Hypothalamus (tissue), 51 donors: ENCODE measurements around the gene EXOC4.

Experiments
- DNase-seq, 51 donors: peaks; one replicate each; lab custom pipeline; 2025; lab: John Stamatoyannopoulos, UW

The EXOC4 gene

GRCh38 chr7:133690740-133691139 lies 437.9 kb downstream of the EXOC4 start:
- DNase-seq, result no peak

GRCh38 chr7:133691727-133692610 lies 439.1 kb downstream of the EXOC4 start:
- no peak for DNase-seq

DNA sequence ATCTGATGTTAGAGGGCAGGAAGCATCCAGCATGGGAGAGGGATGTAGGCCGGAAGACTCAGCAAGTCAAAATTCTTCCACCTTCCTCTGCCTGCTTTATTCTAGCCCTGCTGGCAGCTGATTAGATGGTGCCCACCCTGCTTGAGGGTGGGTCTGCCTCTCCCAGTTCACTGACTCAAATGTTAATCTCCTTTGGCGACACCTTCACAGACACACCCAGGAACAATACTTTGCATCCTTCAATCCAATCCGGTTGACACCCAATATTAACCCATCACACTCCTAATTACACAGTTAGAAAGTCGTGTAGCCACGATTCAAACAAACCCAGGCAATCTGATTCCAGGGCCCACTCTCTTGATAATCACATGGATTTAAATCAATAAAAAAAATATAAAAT lies 440.4 kb downstream of the EXOC4 start:
- DNase-seq, result no peak

GRCh38 chr7:133696056-133696455 lies 443.2 kb downstream of the EXOC4 start:
- DNase-seq, result no peak

DNA sequence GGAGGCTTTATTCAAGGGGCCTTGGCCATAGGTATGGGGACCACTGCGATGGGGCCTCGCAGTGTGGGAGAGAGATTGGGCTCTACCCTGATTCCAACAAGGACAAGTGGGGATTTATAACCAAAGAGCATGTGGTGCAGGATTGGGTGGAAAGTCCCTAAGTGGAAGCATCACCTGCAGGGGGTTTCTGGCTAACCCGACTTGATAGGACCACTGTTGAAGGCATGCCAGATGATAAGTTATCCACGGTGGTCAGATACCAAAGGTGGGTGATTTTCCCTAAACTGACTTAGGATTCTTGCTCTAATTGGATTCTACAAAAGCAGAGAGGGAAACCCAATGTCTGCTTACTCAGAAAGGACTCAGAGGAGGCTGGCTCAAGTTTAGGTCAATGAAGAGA lies 444.7 kb downstream of the EXOC4 start:
- DNase-seq, result no peak

- DNase-seq, result no peak
These were observed 445.2 kb downstream of the EXOC4 start for GRCh38 chr7:133698127-133698526.

- DNase-seq, result no peak
These were observed 446.5 kb downstream of the EXOC4 start for GRCh38 chr7:133699386-133699785.

DNA sequence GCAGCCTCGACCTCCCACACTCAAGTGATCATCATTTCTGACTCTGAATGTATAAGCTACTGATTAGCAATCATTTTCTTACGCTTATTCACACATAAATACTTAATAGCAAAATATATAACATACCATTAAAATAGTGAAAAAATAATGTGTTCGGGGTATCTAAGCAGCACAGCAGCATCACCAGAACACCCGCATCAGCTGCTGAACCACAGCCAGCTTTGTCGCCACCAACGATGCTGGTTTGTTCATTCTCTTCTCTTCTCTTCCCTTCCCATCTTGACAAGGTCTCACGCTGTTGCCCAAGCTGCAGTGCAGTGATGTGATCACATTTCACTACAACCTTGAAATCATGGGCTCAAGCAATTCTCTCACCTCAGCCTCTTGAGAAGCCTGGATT lies 449.2 kb downstream of the EXOC4 start:
- DNase-seq, result peak in 1 of 51 donors; percentile 1

DNA sequence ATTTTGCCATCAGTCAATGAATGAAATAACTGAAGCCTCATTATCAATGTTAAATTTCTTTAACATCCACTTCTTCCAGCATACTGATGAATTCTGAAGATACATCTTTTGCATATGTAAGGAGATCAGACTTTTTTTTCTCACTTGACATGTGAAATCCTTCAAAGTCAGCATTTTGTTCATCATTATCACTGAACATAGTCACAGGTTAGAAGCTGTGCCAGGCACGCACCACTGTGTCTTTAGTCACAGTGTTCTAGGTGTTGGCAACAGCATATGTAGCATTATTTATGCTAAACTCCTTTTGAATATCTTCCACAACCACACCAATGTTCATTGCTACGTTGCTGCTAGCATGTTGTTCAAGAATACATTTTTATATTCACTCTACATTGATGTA lies 450.1 kb downstream of the EXOC4 start:
- DNase-seq, result no peak

DNA sequence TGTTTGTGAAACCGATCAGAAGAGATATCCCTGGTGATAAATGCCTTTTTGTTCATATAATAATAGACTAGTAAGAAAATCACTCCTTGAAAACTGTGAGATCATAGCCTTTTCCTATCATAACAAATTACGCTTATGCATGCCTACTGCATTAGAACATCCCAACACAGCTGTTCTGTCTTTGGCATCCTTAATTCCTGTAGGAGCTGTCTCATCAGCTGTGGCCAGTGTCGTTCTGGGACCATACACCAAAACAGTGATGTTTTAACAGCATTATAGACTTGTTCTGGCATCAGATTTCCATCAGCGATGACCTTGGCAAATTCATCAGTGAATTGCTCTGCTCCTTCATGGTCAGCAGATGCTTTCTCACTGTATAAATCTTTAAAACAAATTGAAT lies 450.7 kb downstream of the EXOC4 start:
- no peak for DNase-seq

- no peak for DNase-seq
These were observed 451.6 kb downstream of the EXOC4 start for GRCh38 chr7:133704453-133704852.

GRCh38 chr7:133705596-133705995 lies 452.7 kb downstream of the EXOC4 start:
- no peak for DNase-seq

GRCh38 chr7:133706016-133706415 lies 453.1 kb downstream of the EXOC4 start:
- DNase-seq, result no peak

DNA sequence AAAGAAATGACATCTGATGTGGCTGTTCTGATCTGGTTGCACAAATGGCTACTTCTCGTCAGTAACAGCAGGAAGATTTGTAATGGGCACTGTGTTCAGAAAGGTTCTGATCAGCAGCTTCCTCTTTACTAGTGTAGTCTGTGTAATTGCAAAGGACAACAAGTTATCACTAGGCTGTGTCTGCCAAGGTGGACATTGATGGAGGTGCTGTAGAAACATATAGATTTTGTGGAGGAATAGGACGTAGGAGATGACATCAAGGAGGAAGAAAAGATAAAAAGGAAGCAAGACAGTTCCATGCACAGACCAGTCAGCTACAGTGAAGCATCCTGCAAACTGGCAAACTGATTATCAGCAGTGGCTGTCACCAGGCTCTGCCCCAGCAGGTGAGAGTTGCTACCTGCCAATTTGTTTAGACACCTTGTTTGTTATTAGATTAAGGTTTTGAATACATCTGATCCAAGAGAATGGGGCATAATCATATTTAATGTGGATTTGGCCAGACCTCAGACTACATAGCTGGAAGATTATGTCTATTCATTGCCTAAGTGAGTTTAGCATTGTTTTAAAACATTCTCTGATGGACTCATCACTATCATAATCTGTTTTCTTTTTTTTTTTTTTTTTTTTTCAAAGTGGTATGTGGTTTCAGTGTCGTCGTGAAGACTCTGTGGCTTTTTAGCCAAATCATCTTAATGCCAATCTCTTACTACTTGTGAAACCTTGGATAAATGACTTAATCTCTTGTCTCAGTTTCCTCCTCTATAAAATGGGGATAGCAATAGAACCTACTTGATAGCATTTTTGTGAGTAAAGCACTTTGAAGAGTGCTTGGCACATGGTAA lies 456.4 kb downstream of the EXOC4 start:
- DNase-seq, result no peak

DNA sequence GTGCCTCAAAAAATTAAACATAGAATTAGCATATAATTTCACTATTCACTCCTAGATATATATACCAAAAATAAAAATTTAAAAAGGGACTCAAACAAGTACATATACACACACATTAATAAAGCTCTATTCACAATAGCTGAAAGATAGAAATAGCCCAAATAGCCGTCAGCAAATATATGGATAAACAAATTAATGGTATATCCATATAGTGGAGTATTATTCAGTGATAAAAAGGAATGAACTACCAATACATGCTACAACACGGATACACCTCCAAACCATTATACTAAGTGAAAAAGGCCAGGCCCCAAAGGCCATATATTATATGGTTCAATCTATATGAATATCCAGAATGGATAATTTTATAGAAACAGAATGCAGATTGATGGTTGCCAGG lies 459.7 kb downstream of the EXOC4 start:
- no peak for DNase-seq

GRCh38 chr7:133714654-133715053 lies 461.8 kb downstream of the EXOC4 start:
- no peak for DNase-seq

GRCh38 chr7:133718131-133718530 lies 465.3 kb downstream of the EXOC4 start:
- no peak for DNase-seq

DNA sequence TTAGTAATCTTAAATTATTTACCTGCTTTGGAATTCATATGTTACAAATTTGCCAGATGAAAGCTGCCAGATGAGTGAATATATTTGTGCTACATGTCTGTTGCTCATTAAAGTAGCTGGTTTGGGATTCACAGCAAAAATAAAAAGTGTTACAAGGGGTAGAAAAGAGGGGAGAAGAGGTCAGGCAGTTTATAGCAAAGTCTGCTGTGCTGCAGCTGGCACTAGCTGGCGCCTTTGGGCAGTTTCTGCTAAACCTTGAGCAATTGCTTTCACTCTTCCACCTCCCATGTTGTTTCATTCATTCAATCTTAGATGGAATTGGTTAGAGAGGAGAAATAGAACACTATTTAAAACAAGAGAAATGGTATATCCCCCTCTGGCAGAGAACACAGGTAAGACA lies 470.2 kb downstream of the EXOC4 start:
- DNase-seq, result no peak

- DNase-seq, result no peak
These were observed 471.3 kb downstream of the EXOC4 start for GRCh38 chr7:133724148-133724547.

- no peak for DNase-seq
These were observed 471.8 kb downstream of the EXOC4 start for GRCh38 chr7:133724694-133725093.

DNA sequence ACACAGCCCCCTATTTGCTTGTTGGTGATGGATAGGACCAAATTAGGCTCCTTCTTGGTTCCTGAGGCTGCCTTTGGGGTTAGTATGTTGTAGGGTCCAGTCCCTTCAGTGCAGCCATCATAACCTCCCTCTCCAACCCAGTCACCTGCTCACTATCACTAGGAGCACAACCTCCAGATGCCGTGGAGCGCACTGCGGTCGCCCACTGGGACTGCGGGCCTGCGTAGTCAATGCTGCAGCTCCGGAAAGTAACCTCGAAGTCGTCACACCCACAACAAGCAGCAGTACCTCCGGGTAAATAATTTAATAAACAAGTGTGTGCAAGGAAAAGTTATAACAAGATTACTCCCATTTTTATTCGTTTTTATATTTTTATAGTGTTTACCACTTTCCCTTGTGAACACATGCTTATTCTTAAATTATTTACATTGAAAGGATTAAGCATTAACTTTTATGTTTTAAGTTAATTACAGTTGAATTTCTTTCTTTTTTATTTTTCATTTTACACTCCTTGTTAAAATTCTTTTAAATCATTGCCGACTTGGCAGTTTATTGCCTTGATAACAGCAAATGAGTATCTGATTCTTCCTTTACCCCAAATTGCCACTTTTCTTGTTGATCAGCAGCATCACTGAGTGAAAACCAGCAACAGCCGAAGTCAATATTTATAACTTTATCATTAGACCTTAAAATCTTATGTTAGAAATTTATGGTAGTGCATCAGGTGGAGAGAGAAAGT lies 474.8 kb downstream of the EXOC4 start:
- no peak for DNase-seq
